ENCODE measurements around the gene MMP20.

Gene MMP20

DNA sequence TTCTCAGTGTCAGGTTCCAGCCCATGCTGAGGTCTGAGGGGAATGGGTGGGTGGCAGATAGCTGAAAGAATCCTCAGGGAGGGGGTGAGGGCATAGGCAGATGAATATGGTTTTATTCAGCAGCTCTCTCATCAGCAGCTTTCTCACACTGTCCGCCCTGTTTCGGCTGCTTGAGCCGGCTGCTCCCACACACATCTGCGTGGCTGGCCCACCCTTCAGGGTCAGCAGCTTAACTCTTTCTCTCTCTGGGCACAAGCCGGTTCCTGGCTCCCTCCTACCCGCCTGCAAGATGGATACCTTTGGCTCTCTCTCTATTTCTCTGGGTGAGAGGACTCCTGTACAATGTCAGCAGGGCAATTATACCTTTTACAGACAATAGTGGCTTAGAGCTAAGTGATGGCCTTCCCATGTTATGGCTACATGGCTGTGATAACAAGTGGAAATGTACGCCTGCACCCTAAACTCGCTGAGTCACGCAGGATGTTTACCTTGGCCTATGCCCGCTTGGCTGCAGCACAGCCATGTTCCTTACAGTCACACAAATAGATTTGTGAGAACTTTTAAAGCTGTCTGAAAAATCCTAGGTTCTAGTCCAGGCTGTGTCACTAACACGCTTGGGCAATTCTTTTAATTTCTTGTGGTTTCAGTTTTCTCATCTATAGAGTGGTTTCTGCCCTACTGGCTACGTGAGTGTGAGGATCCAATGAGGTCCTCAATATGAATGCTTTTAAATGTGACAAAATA, 4.1 kb downstream of the MMP20 start:
- DNase-seq = no peak

DNA sequence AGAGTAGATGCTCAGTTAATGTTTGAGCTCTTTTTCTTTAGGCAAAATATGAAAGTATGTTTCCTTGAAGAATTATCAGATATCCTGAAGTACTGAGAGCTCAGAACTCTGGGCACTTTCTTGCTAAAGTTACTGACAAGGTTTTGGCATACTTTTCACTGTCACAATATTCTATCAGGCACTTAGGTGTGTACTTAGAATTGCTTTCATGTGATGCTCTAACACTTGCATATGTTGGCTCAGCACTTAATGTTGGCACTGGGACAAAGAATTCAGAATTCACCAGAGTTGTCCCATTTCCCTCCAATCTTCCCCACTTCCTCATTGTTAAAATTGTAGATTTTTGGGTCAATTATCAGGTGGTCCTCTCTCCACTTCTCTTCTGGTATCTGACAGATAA, 5.0 kb downstream of the MMP20 start:
- DNase-seq = no peak

DNA sequence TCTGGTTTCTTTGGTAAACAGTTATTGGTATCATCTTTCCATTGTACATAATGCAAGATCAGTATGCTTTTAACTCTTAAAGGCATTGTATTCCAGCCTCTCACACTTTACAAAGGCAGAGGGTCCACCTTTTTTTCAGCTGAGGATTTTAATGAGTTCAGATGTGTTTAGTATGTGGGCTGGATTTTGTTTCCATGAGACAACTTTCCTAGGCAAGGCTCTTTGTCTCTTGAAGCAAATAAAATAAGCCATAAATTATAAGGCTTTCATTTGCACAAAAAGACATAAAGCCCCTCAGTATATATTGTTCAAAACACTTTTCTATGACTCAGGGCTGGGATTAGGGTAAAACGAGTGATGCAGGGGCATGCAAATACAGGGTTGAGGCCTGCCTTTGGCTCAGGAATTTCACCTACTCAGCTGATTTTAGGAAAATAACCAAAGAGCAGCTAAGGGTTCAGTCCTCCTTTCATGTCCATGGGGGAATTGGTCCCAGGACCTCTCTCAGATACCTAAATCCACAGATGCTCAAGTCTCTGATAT, 7.6 kb downstream of the MMP20 start:
- peak in 1 of 3 experiments; percentile 46 for DNase-seq

DNA sequence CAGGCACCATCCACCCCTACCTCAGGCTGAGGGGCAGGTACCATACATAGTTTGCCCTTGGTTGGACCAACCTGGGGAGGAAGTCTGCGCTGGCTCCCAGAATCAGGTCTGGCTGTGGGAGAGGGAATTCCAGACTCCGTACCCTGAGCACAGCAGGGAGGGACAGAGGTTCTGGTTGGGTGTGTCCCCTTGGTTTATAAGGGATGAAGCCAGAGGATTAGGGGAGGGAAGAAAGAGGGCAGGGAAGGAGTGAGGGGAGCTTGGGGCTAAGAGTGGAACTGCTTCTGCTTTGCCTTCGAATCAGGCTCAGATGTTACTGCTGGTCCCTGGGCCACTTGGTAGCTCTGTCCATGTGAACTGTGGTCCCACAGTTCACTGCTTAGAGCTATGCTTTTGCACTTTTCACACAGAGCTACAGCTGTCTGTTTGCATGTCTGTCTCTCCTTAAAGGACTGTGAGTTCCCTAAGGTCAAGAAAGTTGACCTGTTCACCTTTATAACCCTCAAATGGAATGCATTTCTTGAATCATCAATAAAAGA, 9.2 kb downstream of the MMP20 start:
- no peak for DNase-seq

DNA sequence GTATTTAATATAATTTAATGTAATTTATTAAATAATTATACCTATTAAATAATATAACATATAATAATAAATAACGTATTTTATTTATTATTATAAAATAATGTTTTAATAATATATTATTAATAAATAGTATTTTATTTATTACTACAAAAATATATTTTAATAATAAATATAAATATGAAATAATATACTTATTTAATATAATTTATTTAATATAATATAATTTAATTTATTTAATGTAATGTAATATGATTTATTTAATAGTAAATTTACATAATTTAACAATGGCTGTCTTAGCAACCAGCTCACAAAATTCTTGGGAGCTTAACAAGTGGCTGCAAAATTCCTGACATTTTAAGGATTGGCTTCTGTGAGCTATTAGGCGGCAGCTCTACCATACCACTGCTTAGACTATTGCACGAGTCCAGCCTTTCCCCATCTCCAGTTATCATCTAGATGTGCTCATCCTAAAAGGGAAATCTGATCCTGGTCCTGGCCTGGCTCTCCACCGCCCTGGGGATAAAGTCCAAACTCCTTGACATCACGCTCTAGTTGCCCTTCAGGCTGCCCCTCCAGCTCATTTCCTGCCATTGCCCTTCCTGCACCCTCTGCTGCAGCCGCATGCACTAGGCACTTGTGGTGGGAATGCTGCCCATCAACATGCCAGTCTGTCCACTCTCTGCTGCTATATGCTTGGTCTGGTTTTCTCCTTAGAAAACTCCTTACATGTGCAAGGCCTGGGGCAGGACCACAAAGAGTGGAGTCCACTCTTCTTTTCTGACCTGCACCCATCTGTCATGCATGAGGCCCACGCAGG, 9.8 kb downstream of the MMP20 start:
- peak in 1 of 3 experiments; percentile 12 for DNase-seq

DNA sequence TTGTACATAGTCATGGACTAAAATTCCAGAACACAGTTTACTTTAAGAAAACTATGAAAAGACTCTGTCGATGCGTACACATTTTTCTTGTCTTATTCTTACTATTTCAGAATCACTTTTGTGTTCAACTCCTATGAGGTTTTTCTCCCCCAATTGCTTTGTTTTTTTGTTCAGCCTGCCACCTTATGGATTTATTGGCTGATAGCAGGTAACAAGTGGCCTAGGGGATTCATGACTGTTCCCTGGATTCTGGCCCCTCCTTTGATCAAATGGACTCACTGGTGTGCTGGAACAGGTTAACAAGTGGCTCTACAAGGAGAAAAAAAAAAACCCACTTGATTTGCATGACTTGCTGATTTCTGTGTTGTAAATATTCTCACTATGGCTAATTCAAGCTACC, 10.6 kb downstream of the MMP20 start:
- peak in 1 of 3 experiments; percentile 39 for DNase-seq

DNA sequence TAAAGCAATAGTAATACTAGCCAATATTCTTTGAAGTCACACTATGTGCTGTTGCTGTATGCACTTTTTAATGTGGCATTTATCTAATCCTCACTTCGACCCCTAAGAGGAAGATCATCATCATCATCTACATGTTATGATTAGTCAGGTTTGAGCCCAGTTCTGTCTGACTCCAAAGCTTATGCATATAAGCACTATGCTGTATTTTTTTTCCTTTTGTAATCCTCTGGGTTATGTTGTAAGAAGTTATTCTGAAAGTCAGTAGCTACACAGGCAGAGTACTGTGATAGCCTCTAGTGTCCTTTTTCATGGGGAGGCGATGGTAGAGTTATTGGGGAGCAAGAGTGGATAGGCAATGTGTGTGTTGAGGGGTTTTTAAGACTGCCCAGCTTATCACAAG, 11.1 kb downstream of the MMP20 start:
- DNase-seq = no peak

DNA sequence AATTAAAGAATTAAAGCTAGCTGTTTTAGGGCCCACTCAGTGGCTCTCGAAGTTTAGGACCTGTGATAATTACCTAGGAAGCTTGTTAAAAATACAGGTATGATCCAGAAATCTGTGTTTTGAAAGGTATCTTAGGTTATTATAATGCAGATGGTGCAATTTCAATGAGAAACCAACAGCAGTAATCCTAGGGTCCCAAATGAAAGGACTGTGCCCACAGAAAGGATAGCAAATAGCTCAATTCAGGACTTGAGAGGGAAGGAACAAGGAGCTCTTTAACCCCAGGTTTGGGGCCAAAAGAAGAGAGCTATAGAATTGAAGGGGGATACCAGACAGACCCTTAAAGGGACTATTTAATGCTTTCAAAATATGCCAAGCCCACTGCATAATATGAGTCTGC, 11.7 kb downstream of the MMP20 start:
- DNase-seq = no peak

DNA sequence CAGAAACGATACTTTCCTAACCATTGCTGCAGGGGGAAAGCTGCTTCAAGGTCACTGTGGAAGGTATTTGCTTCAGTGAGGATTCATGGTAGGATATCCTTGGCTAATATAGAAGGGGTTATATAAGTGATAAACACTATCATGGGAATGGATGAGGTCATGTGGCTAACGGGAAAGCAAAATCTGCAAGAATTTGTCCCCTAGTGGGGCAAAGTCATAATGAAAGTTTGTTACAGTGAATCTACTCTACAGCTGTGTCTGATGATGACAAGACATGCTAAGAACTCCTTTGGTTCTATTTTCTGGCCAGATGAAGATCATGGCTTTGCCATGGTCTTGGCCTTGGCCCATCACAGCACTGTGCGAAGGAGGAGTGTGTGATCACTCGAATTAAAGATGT, 13.8 kb downstream of the MMP20 start:
- DNase-seq = no peak

DNA sequence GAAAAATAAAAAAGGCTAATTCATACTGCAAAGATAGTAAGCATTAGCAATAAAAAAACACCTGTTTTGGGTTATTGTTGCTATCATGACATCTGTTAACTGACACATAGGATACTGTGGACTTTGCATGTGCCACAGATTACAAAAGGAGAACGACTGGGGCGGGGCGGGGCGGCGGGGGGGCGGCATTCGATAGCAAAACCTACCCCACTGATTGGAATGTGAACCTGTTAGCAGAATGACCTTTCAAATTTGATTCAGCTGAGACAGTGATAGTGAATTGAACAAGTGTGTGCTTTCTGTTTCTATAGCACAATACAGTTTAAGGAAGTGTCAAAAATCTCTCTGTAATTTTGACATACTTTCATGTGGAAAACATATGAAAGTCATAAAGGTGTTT, 14.9 kb downstream of the MMP20 start:
- no peak for DNase-seq

DNA sequence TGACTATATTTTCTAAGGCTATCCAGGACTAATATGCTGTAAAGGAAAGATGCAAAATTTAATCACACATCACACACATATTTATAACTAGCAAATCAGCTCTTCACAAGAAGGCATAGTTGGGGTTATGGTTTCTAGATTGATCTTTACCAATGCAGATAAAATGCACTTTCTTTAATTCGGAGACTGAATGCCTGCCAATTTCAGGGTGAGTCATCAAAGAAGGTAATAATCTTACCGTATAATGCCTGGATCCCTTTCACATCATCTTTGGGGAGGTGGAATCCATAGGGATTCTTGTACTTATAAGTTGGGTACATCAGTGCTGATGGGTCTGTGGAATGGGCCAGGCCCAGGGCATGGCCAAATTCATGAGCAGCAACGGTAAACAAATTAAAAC, 16.4 kb downstream of the MMP20 start:
- no peak for DNase-seq

DNA sequence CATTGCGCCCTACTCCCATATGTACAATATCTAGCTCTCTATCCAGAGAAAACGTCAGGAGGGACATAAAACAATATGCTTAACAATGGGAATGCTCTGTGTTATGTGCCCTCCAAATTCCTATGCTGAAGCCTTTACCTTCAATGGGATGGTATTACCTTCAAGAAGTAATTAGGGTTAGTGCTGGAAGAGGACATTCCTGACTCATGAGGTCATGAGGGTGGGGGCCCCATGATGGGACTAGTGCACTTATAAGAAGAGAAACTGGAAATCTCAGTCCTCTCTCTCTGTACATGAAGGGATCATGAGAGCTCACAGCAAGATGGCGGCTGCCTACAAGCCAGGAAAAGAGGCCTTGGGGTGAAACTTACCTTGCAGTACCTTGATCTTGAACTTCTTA, 20.3 kb downstream of the MMP20 start:
- no peak for DNase-seq

DNA sequence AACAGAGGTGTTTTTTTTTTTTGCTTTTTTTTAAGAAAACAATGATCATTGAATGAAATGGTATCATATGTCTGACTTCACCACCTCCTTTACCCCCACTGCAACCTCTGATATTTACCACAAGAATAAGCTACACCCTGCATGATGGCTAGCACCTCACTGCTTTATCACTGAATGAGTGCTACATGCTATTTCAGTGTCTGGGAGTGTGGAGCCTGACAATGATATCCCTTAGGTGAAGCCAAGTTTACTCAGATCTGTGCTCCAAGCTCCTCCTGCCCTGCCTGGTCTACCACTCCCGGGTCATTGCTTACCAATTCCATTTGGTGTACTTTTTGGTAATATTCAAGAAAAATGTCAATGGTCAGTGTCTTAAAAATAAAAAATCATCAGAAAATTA, 21.1 kb downstream of the MMP20 start:
- DNase-seq = no peak

DNA sequence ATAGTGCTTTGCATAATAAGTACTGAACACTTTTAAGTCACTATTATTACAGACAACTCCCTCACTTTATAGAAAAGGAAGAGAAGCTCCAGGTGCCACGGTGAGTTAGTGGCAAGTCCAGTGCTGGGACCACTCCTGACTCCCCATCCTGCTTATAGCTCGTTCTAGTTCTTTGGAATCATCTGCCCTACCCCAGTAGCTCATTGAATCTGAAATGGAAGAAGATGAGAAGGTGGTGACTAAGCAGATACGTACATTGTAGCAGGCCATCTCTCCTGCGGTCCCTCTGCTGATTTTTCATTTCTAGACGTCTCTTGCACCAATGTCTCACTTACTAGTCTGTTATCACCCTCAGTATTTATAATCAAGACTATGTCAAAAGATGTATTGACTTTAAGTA, 21.6 kb downstream of the MMP20 start:
- DNase-seq = no peak

DNA sequence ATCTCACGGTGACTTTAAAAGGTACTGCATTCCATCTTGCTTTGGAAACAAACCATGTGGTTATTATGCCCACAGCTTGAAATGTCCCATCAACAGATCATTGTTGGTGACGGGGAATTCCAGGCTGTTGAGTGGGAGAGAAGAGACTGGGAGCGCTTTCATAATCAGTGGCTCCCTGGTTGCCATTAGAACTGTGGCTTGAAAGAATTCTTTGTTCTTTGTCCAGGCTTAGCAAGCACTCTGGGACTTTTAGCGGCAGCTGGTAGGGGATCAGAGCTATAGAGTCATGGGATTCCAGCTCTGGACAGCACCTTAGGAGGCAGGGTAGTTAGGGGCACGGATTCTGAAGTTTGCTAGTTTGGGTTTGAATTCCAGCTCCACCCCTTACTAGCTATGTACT, 22.0 kb downstream of the MMP20 start:
- DNase-seq = no peak

DNA sequence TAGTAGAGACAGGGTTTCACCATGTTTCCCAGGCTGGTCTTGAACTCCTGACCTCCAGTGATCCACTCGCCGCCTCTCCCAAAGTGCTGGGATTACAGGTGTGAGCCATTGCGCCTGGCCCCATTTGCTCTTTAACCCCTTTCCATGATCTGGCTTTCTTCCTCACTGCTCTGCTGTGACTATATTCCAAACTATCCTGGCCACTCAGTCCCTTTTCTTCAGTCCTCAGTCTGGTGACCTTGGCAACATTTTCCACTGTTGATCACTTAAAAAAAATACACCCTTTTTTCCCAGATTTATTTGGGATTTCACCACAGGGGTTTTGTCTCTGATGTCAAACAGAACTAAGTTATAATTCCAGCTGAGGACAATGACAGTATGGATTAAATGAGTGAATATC, 24.5 kb downstream of the MMP20 start:
- no peak for DNase-seq

DNA sequence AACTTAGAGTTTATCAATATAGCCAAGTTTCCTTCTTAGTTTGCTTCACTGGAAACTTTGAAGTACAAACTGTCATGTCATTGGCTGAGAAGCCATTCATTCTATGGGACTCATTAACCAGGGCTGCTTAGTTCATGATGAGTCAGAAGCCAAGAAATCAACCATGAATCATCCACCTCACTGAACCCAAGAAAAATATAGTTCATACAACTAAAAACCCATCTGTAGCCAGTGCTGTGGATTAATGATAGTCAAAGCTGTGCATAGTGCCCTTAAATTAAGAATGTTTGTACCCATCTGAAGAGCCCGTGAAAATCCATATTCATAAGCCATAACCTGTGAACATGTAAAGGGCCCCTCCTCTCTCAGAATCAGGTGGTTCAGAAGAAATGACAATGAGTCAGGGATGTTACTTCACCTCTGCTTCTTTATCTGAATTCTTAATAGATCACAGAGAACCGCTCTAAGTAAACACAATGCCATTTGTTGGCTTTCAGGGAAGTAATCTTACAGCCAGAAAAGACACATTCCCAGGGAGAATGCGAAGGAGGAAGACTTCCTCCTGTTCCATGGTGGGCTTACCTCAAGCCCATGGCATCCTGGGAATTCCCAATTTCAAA, 25.4 kb downstream of the MMP20 start:
- no peak for DNase-seq

DNA sequence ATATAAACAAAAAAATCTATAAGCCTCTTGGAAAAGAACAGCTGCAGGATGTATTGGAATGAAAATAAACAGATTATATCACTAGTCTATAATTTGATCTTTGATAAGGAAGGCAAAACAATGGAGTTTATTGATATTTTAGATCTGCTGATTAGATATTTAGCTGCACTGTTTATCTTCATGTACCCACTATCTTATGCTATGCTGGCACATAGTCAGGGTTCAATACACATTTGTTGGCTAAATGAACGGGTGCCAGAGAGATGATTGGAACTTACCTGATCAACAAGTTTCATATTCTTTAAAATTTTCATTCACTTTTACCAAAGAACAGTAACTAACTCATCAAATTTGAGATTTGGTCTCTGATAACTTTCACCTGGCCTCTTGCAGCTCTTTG, 26.9 kb downstream of the MMP20 start:
- no peak for DNase-seq

DNA sequence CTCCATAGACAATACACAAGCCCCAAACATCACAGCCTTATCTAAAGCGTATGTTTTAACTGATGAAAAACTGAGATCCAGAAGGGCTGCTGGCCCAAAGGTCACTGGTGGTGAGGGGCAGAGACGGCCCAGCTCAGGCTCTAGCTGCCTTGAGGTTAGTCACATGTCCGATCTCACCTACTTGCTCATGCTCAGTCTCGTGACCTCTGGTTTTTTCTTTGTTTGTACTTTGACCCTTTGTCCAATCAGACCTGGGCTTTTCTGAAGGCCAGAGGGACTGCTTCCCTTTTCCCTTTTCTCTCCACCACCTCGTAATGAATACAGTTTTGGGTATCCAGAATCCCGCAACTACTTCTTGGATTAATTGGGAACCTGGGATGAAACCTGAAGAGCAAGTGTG, 28.6 kb downstream of the MMP20 start:
- no peak for DNase-seq

DNA sequence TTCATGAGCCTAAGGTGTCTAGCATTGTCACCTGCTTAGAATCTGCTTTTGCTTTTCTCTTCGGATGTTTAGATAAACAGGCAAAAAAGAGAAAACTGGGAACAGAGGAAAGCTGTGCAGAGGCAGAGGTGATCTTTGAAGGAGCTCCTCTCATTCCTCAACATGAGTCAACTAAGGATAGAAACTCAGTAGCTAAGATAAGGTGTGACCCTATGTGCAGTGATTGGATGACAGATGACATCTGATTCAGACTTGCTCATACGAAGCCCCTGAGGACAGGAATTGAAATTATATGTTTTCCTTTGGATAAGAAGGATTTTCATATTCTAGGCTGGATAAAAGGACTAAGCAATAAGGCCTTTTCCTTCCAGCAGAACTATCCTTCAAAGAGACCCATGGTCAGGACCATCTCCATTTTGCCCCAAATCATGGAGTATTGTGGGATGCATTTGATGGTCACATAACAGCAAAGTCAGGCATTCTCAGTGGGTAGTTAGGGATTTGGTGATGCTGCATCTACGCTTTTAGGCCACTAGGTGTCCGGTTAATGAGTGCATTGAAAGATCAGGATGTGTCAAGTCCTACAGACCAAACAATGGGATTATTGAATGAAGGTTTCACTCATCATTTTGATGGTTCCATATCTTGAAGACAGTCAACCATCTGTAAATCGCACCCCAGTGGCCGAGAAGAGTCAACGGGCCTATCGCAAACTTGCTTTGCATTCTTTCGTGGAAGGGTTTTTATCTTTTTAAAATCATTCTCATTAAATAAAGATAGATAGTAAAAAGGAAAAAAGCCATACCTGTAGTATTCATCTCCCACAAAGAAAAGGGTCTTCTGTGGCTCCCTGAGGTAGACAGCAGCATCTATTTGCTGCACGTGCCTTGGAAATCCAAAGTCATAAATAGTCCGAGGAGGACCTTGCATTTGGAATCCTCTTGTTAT, 32.2 kb downstream of the MMP20 start:
- DNase-seq = peak in 2 of 3 experiments; percentile 14 to 51

DNA sequence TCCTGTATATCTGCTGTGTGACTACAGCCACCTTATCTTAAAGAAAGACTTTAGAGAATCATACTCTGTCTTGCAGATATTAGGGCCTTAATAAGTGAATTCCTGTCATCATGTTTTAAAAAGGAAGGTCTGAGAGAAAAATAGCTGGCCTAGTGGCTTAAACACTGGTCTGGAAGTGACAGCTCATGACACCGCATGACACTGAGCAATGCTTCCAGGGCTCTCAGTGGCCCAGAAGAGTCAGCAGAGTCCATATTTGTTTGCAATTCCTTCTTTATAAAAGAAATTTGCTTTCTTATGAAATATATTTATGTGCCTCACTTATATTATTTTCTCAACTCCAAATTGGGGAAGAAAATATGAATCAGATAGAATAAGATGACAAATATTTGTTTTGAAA, 33.0 kb downstream of the MMP20 start:
- no peak for DNase-seq

DNA sequence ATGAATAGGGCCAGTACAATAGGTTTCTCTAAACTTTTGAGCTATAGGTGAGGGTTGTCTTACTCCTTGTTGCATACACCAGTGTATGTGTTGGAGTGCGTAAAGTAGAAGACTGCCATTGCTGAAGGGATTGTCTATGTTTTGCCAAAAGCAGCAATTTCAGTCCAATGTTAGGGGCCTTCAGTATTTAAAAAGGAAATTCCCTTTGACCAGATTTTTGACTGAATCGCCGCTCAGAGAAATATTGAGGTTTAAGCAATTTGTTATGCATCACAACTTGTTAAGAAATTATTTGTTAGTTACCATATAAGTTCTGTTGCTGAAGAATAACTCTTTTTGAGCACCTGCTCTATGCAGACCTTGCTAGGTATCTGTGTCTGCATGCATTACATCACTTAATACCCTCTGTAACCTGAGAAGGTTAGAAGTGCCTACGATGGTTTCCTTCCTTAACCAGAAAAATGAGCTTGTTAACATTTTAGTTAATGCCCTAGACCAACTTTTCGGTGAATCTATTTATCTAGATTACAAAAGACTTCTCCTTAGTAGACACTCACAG, 33.9 kb downstream of the MMP20 start:
- DNase-seq = no peak
